GM13977 (cell line): ENCODE measurements around the gene RAD51B.

Experiments
- DNase-seq: peaks from one replicate; pipeline ENCODE4 v3.0.0; 2012; ENCODE audit warnings: low spot score
- in situ Hi-C: fragments of 300-500 bp; cut with MboI; formaldehyde crosslinking; loops from one replicate; pipeline ENCODE4 v1.12.0; 2022; ENCODE audit warnings: low sequenced_read_pairs, low pct_unique_long_range_greater_than_20kb, mixed read lengths, inconsistent platforms; ENCODE audit not compliant: unreplicated experiment
- TF ChIP-seq, protein P1 (sequence below): IDR thresholded peaks from 2 replicates; pipeline ENCODE4 v1.5.1; 2012; ENCODE audit warnings: mild to moderate bottlenecking, control low read depth; ENCODE audit not compliant: insufficient read depth; ENCODE audit errors: extremely low read depth, missing control alignments

Gene RAD51B

DNA sequence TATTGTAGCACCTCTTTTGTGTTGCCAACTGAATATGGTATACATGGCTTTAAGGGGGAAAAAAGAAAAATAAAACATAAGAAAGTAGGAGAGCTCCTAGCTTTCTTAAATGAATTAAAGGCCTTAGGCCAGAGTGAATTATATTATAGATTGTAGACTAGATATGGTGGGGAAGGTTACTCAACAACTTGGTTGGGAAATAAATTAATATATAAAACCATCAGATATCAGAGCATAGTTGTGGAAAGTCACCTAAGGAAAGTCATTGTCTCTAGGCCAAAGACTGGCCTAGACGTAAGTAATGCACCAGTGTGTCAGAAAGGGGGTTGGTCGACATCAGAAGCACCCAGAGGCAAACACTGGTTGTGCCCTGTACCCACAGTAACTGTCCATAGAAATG is 391.8 kb downstream of the RAD51B start:
- DNase-seq: no peak
- TF ChIP-seq, protein P1, sequence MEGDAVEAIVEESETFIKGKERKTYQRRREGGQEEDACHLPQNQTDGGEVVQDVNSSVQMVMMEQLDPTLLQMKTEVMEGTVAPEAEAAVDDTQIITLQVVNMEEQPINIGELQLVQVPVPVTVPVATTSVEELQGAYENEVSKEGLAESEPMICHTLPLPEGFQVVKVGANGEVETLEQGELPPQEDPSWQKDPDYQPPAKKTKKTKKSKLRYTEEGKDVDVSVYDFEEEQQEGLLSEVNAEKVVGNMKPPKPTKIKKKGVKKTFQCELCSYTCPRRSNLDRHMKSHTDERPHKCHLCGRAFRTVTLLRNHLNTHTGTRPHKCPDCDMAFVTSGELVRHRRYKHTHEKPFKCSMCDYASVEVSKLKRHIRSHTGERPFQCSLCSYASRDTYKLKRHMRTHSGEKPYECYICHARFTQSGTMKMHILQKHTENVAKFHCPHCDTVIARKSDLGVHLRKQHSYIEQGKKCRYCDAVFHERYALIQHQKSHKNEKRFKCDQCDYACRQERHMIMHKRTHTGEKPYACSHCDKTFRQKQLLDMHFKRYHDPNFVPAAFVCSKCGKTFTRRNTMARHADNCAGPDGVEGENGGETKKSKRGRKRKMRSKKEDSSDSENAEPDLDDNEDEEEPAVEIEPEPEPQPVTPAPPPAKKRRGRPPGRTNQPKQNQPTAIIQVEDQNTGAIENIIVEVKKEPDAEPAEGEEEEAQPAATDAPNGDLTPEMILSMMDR: no peak
- in situ Hi-C loops: no loop called here

DNA sequence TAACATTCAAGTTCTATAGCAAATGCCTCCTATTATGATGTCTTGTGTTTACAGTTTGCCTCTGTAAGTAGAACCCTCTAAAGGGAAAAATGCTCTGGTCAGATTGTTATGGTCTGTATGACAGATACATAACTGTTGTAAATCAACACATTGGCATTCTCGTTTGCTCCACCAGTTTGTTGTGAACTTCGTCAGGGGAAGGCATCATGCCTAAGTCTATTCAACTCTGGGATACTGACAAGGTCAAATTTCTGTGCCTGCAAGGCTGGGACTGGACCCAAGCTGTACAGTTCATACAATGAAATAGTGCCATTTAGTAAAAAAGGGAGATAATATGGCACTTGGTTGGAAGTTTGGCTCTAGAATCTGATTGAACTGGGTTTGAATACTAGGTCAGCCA is 392.3 kb downstream of the RAD51B start:
- in situ Hi-C loops: no loop called here
- no peak for DNase-seq
- TF ChIP-seq, protein P1: no peak

DNA sequence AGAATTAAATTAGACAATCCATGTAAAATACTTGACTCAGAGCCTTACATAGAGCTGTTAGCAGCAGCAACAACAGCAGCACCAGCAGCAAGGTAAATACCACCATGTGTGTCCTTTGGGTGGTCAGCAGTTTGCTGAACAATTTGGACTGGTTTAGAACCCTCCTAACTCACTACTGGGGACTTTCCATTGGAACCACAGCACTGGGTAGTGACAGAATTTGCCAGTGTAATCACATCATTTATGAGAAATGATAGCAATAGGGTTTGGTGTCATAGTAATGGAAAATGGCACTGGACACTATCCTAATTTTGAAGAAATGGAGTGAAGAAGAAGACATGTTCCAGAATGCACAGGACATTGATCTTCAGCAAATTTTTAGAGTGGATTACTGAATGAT is 392.8 kb downstream of the RAD51B start:
- TF ChIP-seq, protein P1: no peak
- in situ Hi-C loops: no loop called here
- DNase-seq: no peak

DNA sequence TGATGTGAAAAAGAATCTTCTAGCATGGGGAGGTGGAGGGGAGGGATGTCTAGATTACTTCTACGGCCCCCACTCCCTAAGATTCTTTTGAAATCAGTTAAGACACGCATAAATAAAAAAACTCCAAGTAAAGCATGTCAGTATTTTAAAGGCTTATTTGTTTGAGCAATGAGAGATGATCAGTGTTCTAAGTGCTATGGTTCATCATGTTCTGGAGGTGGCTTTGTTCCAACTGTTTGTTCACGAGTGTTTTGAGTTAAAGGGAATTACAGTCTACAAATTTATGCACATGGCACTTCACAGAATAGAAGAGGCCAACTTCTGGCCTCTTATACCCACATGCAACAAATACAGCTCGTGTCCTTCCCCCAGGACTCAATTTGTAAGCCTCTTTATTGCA is 394.9 kb downstream of the RAD51B start:
- DNase-seq: no peak
- in situ Hi-C loops: no loop called here
- TF ChIP-seq, protein P1: no peak

DNA sequence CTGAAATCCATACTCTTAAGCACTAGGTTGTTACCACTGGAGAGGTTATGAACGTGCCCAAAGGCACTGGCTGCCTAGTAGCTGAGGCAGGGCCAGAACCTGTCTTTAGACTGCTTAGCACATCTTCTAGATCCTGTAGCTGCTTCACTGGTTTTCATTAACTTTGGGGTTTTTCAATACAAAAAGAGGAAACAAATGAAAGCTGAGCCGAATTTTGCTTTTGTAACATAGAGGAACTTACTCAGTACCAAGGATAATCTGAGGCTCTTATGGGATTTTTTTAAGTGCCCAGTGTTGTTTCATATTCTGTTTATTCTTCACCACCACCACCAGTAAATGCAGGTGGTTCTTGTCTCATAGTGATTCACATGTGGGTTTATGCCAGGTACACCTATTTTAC is 396.1 kb downstream of the RAD51B start:
- TF ChIP-seq, protein P1: no peak
- in situ Hi-C loops: no loop called here
- DNase-seq: no peak

DNA sequence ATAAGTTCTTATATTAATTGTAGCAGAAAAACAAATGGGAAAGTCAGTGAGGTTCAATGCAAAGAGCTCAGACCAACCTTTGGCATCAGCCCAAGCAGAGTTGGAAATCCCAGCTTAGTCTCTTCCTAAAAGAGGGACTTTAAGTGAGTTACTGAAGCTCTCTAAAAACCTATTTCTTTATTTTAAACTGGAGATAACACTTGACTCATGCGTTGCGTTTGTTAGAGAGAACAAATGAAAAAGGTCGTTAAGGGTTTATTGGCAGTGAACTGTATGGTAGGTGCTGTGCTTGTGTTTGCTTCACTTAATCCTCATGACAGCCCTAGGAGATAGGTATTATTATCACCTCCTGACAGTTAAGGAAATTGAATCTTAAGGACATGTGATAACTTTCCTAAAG is 396.5 kb downstream of the RAD51B start:
- in situ Hi-C loops: no loop called here
- TF ChIP-seq, protein P1: no peak
- DNase-seq: no peak

DNA sequence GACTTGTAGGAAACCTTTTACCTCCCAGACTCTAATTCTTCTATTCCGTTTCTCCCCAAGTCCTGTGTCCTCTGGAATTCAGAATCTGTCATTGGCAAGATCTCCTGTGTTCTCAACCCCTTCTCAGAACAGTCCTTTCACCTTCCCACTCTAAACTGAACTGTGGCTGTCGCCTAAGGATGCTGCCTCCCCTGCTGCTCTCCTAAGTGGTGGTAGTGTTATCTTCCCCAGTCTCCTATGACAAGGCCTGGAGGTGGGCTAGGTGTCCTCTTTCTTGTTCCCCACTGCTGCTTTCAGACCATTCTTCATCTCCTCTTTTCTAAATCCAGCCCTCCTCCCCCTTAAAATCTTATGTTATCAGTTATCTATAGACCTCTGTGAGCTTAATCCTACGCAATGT is 397.4 kb downstream of the RAD51B start:
- DNase-seq: no peak
- in situ Hi-C loops: no loop called here
- TF ChIP-seq, protein P1: no peak
